Measurements from ENCODE around the gene CD200.

Gene CD200

DNA sequence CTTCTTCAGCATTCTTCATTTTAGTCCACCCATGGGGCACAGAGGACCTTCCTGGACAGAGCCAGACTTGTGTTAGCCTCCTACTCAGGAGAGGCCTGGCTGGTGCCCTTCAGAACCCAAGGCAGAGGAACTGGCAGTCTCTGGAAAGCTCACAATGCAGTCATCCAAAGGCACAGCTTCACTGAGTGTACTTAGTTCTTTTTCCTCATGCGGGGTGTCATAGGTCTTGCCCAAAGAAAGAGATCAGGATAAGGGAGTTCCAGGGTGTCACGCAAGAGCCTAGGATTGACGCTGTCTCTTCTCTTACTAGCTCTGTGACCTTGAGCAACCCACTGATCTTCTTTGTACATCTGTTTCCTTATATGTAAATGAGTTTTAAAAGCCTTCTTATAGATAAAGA, 58.7 kb downstream of the CD200 start:
- TF ChIP-seq EGR1 (IDR thresholded peaks at IDR 0.05) (no peak), EP300 (IDR thresholded peaks at IDR 0.05; ENCODE audit: borderline replicate concordance) (no peak), FOXM1 (IDR thresholded peaks at IDR 0.05; ENCODE audit: borderline replicate concordance, low read depth) (no peak), NFIC (IDR thresholded peaks at IDR 0.05) (no peak), CREB1 (IDR thresholded peaks at IDR 0.05; ENCODE audit: low read depth) (no peak), RAD21 (IDR thresholded peaks at IDR 0.05; ENCODE audit: low read depth) (no peak)
- TF ChIP-seq, protein P1, sequence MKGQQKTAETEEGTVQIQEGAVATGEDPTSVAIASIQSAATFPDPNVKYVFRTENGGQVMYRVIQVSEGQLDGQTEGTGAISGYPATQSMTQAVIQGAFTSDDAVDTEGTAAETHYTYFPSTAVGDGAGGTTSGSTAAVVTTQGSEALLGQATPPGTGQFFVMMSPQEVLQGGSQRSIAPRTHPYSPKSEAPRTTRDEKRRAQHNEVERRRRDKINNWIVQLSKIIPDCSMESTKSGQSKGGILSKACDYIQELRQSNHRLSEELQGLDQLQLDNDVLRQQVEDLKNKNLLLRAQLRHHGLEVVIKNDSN (IDR thresholded peaks at IDR 0.05), result no peak
- TF ChIP-seq, protein P2, sequence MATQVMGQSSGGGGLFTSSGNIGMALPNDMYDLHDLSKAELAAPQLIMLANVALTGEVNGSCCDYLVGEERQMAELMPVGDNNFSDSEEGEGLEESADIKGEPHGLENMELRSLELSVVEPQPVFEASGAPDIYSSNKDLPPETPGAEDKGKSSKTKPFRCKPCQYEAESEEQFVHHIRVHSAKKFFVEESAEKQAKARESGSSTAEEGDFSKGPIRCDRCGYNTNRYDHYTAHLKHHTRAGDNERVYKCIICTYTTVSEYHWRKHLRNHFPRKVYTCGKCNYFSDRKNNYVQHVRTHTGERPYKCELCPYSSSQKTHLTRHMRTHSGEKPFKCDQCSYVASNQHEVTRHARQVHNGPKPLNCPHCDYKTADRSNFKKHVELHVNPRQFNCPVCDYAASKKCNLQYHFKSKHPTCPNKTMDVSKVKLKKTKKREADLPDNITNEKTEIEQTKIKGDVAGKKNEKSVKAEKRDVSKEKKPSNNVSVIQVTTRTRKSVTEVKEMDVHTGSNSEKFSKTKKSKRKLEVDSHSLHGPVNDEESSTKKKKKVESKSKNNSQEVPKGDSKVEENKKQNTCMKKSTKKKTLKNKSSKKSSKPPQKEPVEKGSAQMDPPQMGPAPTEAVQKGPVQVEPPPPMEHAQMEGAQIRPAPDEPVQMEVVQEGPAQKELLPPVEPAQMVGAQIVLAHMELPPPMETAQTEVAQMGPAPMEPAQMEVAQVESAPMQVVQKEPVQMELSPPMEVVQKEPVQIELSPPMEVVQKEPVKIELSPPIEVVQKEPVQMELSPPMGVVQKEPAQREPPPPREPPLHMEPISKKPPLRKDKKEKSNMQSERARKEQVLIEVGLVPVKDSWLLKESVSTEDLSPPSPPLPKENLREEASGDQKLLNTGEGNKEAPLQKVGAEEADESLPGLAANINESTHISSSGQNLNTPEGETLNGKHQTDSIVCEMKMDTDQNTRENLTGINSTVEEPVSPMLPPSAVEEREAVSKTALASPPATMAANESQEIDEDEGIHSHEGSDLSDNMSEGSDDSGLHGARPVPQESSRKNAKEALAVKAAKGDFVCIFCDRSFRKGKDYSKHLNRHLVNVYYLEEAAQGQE (IDR thresholded peaks at IDR 0.05; ENCODE audit: low read depth), result no peak

DNA sequence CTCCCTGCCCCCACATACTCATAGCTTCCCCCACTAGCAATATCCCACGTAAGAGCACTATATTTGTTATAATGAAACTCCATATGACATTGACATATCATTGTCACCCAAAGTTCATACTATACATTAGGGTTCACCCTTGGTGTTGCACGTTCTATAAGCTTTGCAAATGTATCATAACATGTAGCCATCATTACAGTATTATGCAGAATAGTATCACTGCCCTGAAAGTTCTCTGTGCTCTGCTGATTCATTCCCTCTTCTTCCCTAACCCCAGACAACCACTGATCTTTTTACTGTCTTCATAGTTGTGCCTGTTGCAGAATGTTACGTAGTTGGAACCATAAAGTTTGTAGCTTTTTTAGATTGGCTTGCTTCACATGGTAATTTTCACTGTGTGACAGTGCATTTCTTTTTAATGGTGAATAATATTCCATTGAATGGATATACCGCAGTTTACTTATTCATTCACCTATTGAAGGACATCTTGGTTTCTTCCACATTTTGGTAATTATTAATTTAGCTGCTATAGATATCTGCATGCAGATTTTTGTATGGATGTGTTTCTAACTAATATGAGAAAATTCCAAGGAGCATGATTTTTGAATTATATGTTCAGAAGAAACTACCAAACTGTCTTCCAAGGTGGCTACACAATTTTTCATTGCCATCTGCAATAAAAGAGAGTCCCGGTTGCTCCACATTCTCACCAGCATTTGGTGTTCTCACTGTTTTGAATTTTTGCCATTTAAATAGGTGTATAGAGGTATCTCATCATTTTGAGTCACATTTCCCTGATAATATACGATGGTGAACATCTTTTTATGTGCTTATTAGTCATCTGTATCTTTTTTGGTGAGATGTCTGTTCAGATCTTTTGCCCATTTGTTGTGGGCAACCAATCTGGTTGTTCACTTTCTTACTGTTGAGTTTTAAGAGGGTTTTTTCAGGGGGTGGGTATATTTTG, 59.7 kb downstream of the CD200 start:
- TF ChIP-seq NFIC (IDR thresholded peaks at IDR 0.05) (no peak), EGR1 (IDR thresholded peaks at IDR 0.05) (no peak), TAF1 (IDR thresholded peaks at IDR 0.05; ENCODE audit: low read depth) (no peak), EP300 (IDR thresholded peaks at IDR 0.05; ENCODE audit: borderline replicate concordance) (no peak), TCF12 (IDR thresholded peaks at IDR 0.05; ENCODE audit: low read depth) (no peak), FOXM1 (IDR thresholded peaks at IDR 0.05; ENCODE audit: borderline replicate concordance, low read depth) (no peak), RAD21 (IDR thresholded peaks at IDR 0.05; ENCODE audit: low read depth) (no peak), CEBPB (IDR thresholded peaks at IDR 0.05) (no peak), CREB1 (IDR thresholded peaks at IDR 0.05; ENCODE audit: low read depth) (no peak), YY1 (IDR thresholded peaks at IDR 0.05; ENCODE audit: low read depth) (no peak), TEAD4 (IDR thresholded peaks at IDR 0.05) (no peak), ZBTB7A (IDR thresholded peaks at IDR 0.05; ENCODE audit: low read depth) (no peak)
- TF ChIP-seq, protein P2 (IDR thresholded peaks at IDR 0.05; ENCODE audit: low read depth), result no peak
- TF ChIP-seq, protein P1 (IDR thresholded peaks at IDR 0.05), result no peak
- TF ChIP-seq, protein P3, sequence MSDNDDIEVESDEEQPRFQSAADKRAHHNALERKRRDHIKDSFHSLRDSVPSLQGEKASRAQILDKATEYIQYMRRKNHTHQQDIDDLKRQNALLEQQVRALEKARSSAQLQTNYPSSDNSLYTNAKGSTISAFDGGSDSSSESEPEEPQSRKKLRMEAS (IDR thresholded peaks at IDR 0.05), result no peak

DNA sequence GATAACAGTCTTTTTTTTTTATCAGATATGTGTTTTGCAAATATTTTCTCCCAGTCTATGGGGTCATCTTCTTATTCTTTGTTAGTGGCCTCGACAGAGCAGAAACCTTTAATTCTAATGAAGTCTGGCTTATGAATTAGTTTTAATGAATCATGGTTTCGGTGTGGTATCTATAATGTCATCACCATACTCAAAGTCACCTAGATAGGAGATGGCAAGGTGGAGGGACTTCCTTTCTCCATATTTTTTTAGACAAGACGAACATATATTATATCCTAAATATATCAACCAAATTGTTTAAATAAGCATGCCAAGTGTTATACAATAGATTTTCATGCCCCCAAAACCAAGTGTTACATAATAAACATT, 60.4 kb downstream of the CD200 start:
- TF ChIP-seq, protein P1 (IDR thresholded peaks at IDR 0.05), result no peak
- TF ChIP-seq TCF12 (IDR thresholded peaks at IDR 0.05; ENCODE audit: low read depth) (no peak), FOXM1 (IDR thresholded peaks at IDR 0.05; ENCODE audit: borderline replicate concordance, low read depth) (no peak), CEBPB (IDR thresholded peaks at IDR 0.05) (no peak), YY1 (IDR thresholded peaks at IDR 0.05; ENCODE audit: low read depth) (no peak), NFIC (IDR thresholded peaks at IDR 0.05) (no peak), RAD21 (IDR thresholded peaks at IDR 0.05; ENCODE audit: low read depth) (no peak), ZBTB7A (IDR thresholded peaks at IDR 0.05; ENCODE audit: low read depth) (no peak), EGR1 (IDR thresholded peaks at IDR 0.05) (no peak), TAF1 (IDR thresholded peaks at IDR 0.05; ENCODE audit: low read depth) (no peak), EP300 (IDR thresholded peaks at IDR 0.05; ENCODE audit: borderline replicate concordance) (no peak), CREB1 (IDR thresholded peaks at IDR 0.05; ENCODE audit: low read depth) (no peak), TEAD4 (IDR thresholded peaks at IDR 0.05) (no peak)
- TF ChIP-seq, protein P2 (IDR thresholded peaks at IDR 0.05; ENCODE audit: low read depth), result no peak
- TF ChIP-seq, protein P3 (IDR thresholded peaks at IDR 0.05), result no peak
